Hematopoietic multipotent progenitor cell treated with erythropoietin and hydrocortisone succinate and interleukin-3 and kit ligand, for 15 days (in vitro differentiated cells): ENCODE measurements around the gene KCNK3.
"Not testable (repeated sequence)": the region's sequence is repeated elsewhere in the genome, so short reads cannot be mapped to it uniquely, and the experiment has no call there.

Experiments
- DNase-seq: peaks from one replicate; pipeline ENCODE4 v3.0.0-alpha.2; 2015; ENCODE audit warnings: low spot score

Gene KCNK3

DNA sequence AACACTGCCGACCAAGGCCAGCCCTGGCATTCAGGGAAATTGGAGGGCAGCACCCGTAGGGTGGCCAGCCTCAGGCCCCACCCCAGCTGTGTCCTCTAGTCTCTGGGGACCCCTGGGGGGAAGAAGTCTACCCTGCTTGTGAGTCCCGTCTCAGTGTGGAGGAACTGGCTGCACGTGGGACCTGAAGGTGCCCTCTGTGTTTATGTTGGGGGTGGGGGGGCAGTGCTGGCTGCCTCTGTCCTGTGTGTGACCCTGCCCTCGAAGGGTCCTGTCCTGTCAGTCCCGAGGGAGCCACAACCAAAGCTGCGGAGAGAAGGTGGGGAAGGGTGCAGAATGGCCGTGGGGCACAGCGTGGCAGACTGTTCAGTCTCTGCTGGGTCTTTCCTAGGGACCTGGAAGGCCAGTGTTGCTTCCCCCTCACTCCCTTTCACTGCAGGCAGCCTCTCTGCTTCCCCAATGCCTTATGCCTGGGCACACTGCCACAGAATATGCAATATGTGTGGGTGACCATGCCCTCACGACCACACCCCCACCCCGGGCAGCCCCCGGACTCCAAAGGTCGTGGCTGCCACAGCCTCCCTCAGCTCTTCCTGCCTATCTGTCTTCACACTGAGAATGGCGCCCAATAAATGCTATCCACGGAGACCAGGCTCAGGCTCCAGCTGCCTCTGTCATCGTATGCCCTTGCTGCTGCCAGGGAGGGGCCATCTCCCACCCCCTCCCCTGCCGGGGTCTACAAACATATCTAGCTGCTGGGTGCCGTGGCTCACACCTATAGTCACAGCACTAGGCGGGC lies 38.2 kb downstream of the KCNK3 start:
- DNase-seq = no peak

DNA sequence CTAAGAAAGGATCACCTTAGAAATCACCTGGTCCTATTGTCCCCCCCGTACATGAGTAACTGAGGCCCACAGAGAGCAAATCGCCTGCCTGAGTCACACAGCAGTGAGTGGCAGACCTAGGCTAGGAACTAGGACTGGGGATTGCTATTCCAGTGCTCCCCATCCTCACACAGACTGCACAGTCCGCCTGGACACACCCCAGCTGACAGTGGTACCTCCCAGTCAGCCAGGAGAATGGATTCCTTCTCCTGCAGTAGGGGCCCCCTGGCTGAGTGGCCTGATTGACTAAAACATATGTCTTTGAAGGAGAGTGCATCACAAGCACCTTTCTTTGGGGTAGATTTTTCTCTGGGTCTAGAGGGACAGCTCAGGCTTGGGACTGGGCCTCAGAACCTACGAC lies 39.2 kb downstream of the KCNK3 start:
- DNase-seq = no peak

GRCh38 chr2:26732446-26732845 lies 39.9 kb downstream of the KCNK3 start:
- DNase-seq = no peak

DNA sequence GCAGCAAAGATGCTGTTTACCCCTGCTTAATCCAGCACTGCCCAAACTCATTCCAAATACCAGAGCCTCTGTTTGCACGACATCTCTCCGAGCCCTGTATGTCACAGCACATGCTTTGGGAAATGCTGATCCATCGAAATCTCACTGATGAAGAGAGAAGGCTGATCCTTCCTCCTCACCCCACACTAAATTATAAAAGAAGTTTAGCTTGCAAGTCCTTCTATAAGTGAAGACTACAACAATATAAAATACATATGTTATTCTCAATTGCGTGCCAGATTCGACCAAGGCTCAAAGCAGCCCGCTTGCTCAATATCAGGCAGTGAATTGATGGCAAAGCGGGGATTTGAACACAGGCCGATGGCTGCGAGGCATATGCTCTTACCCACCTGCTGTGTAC lies 40.9 kb downstream of the KCNK3 start:
- DNase-seq = no peak

DNA sequence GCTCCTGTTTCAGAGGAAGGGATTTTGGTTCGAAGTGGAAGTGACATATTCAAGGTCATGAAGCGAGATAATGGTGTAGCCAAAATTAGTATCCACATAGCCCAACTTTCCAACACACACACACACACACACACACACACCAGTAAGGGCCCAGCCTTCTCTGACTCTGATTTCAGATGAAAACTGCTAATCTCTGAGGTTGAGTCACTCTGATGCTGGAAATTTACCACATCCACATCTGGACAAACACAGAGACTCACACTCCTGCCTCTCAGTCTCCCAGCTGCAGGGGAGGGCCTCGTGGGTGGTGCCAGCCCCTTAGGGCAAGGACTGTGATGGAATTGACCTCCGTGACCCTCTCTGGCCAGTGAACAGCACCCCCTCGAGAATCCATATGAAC lies 42.6 kb downstream of the KCNK3 start:
- DNase-seq = no peak

DNA sequence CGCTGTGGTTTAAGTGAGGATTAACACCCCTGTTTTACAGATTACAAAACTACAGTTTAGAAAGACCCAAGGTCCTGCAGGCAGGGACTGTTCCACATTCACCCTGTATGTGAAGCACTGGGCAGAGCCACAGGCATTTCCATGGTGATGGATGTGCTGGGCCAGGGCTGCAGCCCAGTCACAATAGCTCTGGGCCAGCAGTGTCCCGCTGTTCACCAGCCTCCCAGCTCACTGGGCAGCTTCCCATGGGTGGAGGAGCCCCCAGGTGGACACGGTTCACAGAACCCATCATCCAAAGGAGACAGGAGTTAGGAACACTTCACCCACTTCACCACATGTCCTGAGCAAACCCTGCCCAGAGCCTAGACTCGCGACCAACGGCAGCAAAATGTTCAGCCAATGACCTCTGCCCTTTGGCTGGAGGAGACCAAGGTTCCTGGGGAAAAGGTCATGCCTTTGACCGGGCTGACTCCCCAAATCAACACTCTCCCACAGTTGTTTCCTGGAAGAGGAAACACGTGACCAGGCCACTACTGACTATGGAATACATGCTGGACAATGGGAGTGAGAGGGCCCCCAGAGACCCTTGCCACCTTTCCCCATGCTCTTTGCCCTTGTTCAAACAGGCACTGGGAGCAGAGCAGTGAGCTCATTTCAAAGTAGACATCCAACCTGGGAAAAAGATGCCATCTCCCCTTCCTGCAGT lies 43.5 kb downstream of the KCNK3 start:
- no peak for DNase-seq

GRCh38 chr2:26737221-26737620 lies 44.7 kb downstream of the KCNK3 start:
- DNase-seq = no peak

- no peak for DNase-seq
Measured at GRCh38 chr2:26738481-26738880, 46.0 kb downstream of the KCNK3 start.

- no peak for DNase-seq
Measured at GRCh38 chr2:26739514-26739913, 47.0 kb downstream of the KCNK3 start.

GRCh38 chr2:26740346-26740745 lies 47.8 kb downstream of the KCNK3 start:
- no peak for DNase-seq

DNA sequence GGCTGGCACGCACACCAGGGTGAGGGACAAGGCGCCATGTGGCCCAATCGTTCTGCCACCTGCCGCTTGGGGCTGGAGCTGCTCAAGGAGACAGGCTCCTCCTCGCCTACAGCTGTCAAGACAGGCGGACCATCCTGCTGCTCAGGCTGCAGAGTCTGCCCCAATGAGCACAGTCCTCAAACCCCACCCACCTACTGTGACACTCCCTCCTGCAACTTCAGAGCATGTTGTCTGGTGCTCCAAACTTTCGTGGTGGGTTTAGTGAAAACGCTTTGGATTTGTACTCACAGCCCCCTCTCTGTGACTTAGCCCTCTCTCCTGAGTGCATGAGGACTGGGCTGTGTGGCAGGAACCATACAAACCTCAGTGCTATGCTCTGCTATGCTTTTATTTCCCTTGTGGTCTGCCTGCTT lies 48.4 kb downstream of the KCNK3 start:
- DNase-seq = no peak

GRCh38 chr2:26742048-26742770 lies 49.7 kb downstream of the KCNK3 start:
- DNase-seq = no peak

- DNase-seq = no peak
Measured at GRCh38 chr2:26743852-26744251, 51.3 kb downstream of the KCNK3 start.

DNA sequence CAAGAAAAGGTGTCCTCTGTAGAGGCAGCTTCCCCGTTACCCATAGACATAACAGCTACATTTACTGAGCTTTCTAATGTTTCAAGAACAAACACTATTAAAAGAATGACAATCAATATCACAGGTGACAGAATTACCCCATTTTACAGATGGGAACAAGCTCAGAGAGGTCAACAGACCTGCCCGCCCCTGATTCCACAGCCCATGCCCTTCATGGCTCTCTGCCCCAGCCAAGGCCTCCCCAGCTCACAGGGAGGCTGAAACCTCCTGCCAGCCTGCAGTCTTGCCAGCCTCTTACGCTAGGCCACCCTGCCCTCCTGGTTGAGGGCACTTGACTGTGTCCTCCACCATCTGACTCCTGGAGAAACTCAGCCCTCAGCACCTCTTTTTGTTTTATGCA lies 52.4 kb downstream of the KCNK3 start:
- no peak for DNase-seq

GRCh38 chr2:26745609-26746327 lies 53.2 kb downstream of the KCNK3 start:
- DNase-seq = peak; percentile 79

DNA sequence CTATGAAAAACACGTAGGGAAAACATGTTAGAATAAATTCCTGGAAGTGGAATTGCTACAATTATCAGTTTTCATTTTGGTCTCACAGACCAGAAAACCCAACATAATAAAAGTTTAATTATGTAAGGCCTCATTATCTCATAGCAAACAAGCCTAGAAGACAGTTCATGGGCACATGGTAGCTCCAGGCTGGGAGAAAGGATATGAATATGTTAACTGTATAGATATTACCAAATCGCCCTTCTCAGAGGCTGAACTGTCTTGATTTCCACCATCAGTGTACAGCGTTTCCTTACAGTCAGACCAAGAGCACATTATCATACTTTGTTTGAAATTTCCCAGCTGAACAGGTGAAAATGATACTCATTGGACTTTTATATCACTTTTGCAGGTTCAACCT lies 54.4 kb downstream of the KCNK3 start:
- no peak for DNase-seq

- DNase-seq = not testable (repeated sequence)
Measured at GRCh38 chr2:26749787-26750420, 57.4 kb downstream of the KCNK3 start.

GRCh38 chr2:26750467-26750866 lies 57.9 kb downstream of the KCNK3 start:
- DNase-seq = not testable (repeated sequence)

- DNase-seq = no peak
Measured at GRCh38 chr2:26752656-26753055, 60.1 kb downstream of the KCNK3 start.

DNA sequence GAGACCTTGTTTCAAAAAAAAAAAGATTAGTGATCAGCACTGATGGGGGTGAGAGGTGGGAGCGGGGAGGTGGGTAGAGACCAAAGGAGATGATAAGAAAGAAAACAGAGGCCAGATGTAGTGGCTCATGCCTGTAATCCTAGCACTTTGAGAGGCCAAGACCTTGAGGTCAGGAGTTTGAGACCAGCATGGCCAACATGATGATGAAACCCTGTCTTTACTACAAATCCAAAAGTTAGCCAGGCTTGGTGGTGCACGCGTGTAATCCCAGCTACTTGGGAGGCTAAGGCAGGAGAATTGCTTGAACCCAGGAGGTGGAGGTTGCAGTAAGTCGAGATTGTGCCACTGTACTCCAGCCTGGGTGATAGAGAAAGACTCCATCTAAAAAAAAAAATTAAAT lies 62.0 kb downstream of the KCNK3 start:
- no peak for DNase-seq

- no peak for DNase-seq
Measured at GRCh38 chr2:26754972-26755670, 62.6 kb downstream of the KCNK3 start.
